ENCODE results near the gene SLC49A3. TPM values are rescaled to one million over a fixed set of nuclear protein-coding genes. Genes with fewer than 3 reads are reported as not detected.

The SLC49A3 gene
- total and polyA plus RNA-seq, 2 experiments from 2014 or later = 1.3 to 3.7 TPM

DNA sequence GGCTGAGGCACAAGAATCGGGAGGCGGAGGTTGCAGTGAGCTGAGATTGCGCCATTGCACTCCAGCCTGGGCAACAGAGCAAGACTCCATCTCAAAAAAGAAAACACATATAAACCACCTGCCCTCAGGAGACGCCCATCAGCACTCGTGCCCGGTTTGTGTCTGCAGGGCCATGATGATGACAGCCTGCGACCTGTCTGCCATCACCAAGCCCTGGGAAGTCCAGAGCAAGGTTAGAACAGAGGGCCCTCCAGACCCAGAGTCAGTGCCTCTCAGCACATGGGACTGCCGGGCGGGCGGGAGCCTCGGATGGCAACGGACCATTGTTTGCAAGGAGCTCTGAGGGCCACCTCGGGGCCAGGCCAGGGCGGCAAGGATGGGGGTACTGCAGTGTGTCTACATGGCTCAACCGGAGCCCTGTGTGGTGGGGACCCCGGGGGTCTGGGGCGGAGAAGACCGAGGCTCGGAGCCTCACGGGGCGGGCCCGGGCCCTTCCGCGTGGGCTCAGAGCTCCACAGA lies 24.2 kb downstream of the SLC49A3 start:
- Histone ChIP-seq H2AFZ (no peak overlapping the region), H3K27me3 (ENCODE audit: insufficient read depth) (no peaks in the 10 kb centered on the region), H4K20me1 (replicated peaks; ENCODE audit: insufficient read depth) (no peaks in the 10 kb centered on the region; the same call in 1 of the 2 replicates), H3K27ac (ENCODE audit: low read depth) (no peak overlapping the region), H3K4me3 (peak overlapping the region; percentile 87), H3K36me3 (ENCODE audit: insufficient read depth) (no peaks in the 10 kb centered on the region), H3K9me2 (ENCODE audit: insufficient read depth) (no peaks in the 10 kb centered on the region), H3F3A (replicated peaks; ENCODE audit: low read depth) (no peaks in the 10 kb centered on the region), H3K79me2 (replicated peaks; ENCODE audit: insufficient read depth) (no peaks in the 10 kb centered on the region), H3K4me1 (ENCODE audit: insufficient read depth) (no peaks in the 10 kb centered on the region), H3K4me2 (peak overlapping the region; percentile 90)
- Mint-ChIP-seq H3K27me3 (ENCODE audit: insufficient read depth, low read depth, poor library complexity) (peaks cover 8% of the 10 kb centered on the region), H3K4me3 (peak overlapping the region; percentile 83), H3K27ac (no peak overlapping the region), H3K36me3 (ENCODE audit: low read depth) (peaks cover 10% of the 10 kb centered on the region), H3K9me3 (no peaks in the 10 kb centered on the region; the same call in 2 of the 3 replicates), H3K4me1 (no peaks in the 10 kb centered on the region; the same call in 2 of the 3 replicates)
- DNase-seq (ENCODE audit: low spot score) = no peak
- no peak for ATAC-seq
- TF ChIP-seq NANOG (IDR thresholded peaks at IDR 0.05; ENCODE audit: borderline replicate concordance) = no peak
- TF ChIP-seq EZH2 (IDR thresholded peaks at IDR 0.05; ENCODE audit: low read depth, unreplicated experiment) = no peak
- TF ChIP-seq STAT1 (IDR thresholded peaks at IDR 0.05; ENCODE audit: unreplicated experiment) = no peak
- no peak for TF ChIP-seq REST (IDR thresholded peaks at IDR 0.05; ENCODE audit: unreplicated experiment)
- no peak for TF ChIP-seq CTCF (conservative IDR thresholded peaks at IDR 0.05; ENCODE audit: low read depth in 2 of 2)
- no peak for TF ChIP-seq CREB1 (CRISPR knock-in tag; IDR thresholded peaks at IDR 0.05; ENCODE audit: low read depth)
- TF ChIP-seq ZNF462 (CRISPR knock-in tag; IDR thresholded peaks at IDR 0.05) = no peak
- no peak for TF ChIP-seq ZNF114 (CRISPR knock-in tag; IDR thresholded peaks at IDR 0.05)
- no peak for TF ChIP-seq EZH2phosphoT487 (IDR thresholded peaks at IDR 0.05; ENCODE audit: unreplicated experiment)
